HCT116 (cell line): ENCODE data around the gene SUSD6. TPM values are rescaled to one million over a fixed set of nuclear protein-coding genes. Genes with fewer than 3 reads are reported as not detected.

Experiments used
- ATAC-seq: fragments of 200-7000 bp; cut with Tn5 transposase; 2 replicates; pipeline ENCODE4 v1.9.1; 2020; ENCODE audit warnings: mild to moderate bottlenecking, moderate library complexity
- BruUV-seq: library from RNA; stranded (reverse); fragments of 400-500 nt; replicated peaks from 2 replicates; lab custom pipeline; 2021; lab: Mats Ljungman, UMichigan
- CTCF ChIA-PET: fragments of 300-600 bp; sonication (Branson Sonifier 250); formaldehyde crosslinking; loops from one replicate; lab custom pipeline; 2021; ENCODE audit warnings: antibody characterized with exemption; lab: Charles Lee
- POLR2A ChIA-PET: fragments of 300-600, 350-600 bp; sonication (Branson Sonifier 250); formaldehyde crosslinking; loops from one replicate; lab custom pipeline; 2021; ENCODE audit warnings: antibody characterized with exemption; lab: Charles Lee
- RAD21 ChIA-PET, 2 experiments: fragments of 300-600 bp; sonication (Branson Sonifier 250); formaldehyde crosslinking; loops; one replicate each; lab custom pipeline; 2023; ENCODE audit warnings: low total read pairs in 2 of 2; ENCODE audit not compliant: uncharacterized antibody in 2 of 2, unreplicated experiment in 2 of 2, low non-redundant PET in 1 of 2; lab: Charles Lee
- DNase-seq: peaks from one replicate; pipeline ENCODE4 v3.0.0-alpha.2; 2010; ENCODE audit warnings: low read depth, low spot score
- H2AFZ ChIP-seq: fragments of 200-600 bp; shearing (Covaris generic), sonication (generic); 2 replicates; pipeline ENCODE4 v1.6.1; 2017; ENCODE audit warnings: low read depth, mixed run types, mixed read lengths, antibody characterized with exemption, low read length; ENCODE audit not compliant: poor library complexity, severe bottlenecking
- H3K27ac ChIP-seq: 2 replicates; pipeline ENCODE4 v1.5.1; 2012; ENCODE audit warnings: low read depth, low read length
- H3K27me3 ChIP-seq: fragments of 200-600 bp; sonication (generic); 2 replicates; pipeline ENCODE4 v1.6.1; 2016; ENCODE audit warnings: mixed run types, low read length, mixed read lengths; ENCODE audit not compliant: insufficient read depth
- H3K36me3 ChIP-seq, 2 experiments: fragments of 200-500 bp in 1 of 2; fragments of 200-600 bp in 1 of 2; sonication (Bioruptor generic) in 1 of 2; sonication (generic) in 1 of 2; 2 replicates each; pipeline versions ENCODE4 v1.5.1 to v1.6.1; 2014 to 2016; ENCODE audit warnings: low read length in 2 of 2, inconsistent platforms in 1 of 2, mixed read lengths in 1 of 2, mixed run types in 1 of 2; ENCODE audit not compliant: insufficient read depth in 2 of 2, control insufficient read depth in 1 of 2
- H3K4me1 ChIP-seq, 2 experiments: fragments of 200-600 bp in 1 of 2; sonication (generic) in 1 of 2; 2 replicates each; pipeline versions ENCODE4 v1.5.1 to v1.6.1; 2012 to 2017; ENCODE audit warnings: low read length in 2 of 2, inconsistent platforms in 1 of 2, mild to moderate bottlenecking in 1 of 2, mixed read lengths in 1 of 2, mixed run types in 1 of 2, moderate library complexity in 1 of 2; ENCODE audit not compliant: insufficient read depth in 2 of 2, control insufficient read depth in 1 of 2
- H3K4me2 ChIP-seq: fragments of 200-600 bp; sonication (generic); 2 replicates; pipeline ENCODE4 v1.6.1; 2017; ENCODE audit warnings: mixed run types, low read length, mixed read lengths
- H3K4me3 ChIP-seq, 2 experiments: fragments of 200-600 bp in 1 of 2; sonication (generic) in 1 of 2; replicated peaks in 1 of 2; 2 replicates each; pipeline ENCODE4 v1.5.1; 2011 to 2016; ENCODE audit warnings: low read length in 2 of 2, control low read depth in 1 of 2, low read depth in 1 of 2, mild to moderate bottlenecking in 1 of 2, mixed read lengths in 1 of 2, mixed run types in 1 of 2
- H3K79me2 ChIP-seq: fragments of 200-600 bp; sonication (generic); 2 replicates; pipeline ENCODE4 v1.6.1; 2017; ENCODE audit warnings: mild to moderate bottlenecking, mixed run types, low read length, moderate library complexity, mixed read lengths; ENCODE audit not compliant: insufficient read depth
- H3K9ac ChIP-seq: fragments of 200-600 bp; sonication (generic); 2 replicates; pipeline ENCODE4 v1.6.1; 2016; ENCODE audit warnings: low read length, mixed read lengths
- H3K9me2 ChIP-seq: fragments of 200-600 bp; sonication (generic), shearing (Covaris generic); 2 replicates; pipeline ENCODE4 v1.6.1; 2017; ENCODE audit warnings: mixed run types, mild to moderate bottlenecking, moderate library complexity; ENCODE audit not compliant: insufficient read depth
- H3K9me3 ChIP-seq, 2 experiments: fragments of 200-500 bp in 1 of 2; fragments of 200-600 bp in 1 of 2; sonication (Bioruptor generic) in 1 of 2; sonication (generic) in 1 of 2; 2 replicates each; pipeline ENCODE4 v1.6.1; 2014 to 2017; ENCODE audit warnings: low read length in 2 of 2, mixed read lengths in 2 of 2, inconsistent platforms in 1 of 2, low read depth in 1 of 2, mild to moderate bottlenecking in 1 of 2, mixed run types in 1 of 2, moderate library complexity in 1 of 2; ENCODE audit not compliant: control insufficient read depth in 1 of 2, insufficient read depth in 1 of 2
- H4K20me1 ChIP-seq: fragments of 200-600 bp; sonication (generic), shearing (Covaris generic); 2 replicates; pipeline ENCODE4 v1.6.1; 2017; ENCODE audit warnings: mixed run types, mild to moderate bottlenecking, moderate library complexity; ENCODE audit not compliant: insufficient read depth
- CBX3 ChIP-seq: IDR thresholded peaks from 2 replicates; pipeline ENCODE4 v1.6.1; 2012; ENCODE audit warnings: low read depth
- EZH2phosphoT487 ChIP-seq: fragments of 200-600 bp; IDR thresholded peaks from 2 replicates; pipeline ENCODE4 v1.6.1; 2018; ENCODE audit warnings: antibody characterized with exemption, borderline replicate concordance
- MAX ChIP-seq: IDR thresholded peaks from 2 replicates; pipeline ENCODE4 v1.6.1; 2012
- POLR2A ChIP-seq: IDR thresholded peaks from 2 replicates; pipeline ENCODE4 v1.7.0; 2011; ENCODE audit warnings: borderline replicate concordance; ENCODE audit not compliant: insufficient read depth, insufficient read length; ENCODE audit errors: extremely low read depth
- intact Hi-C: fragments of 100-400 bp; cut with micrococcal nuclease; formaldehyde crosslinking; loops from 2 replicates; pipeline ENCODE4 v1.10.0; 2022
- total RNA-seq: library from RNA; stranded (reverse); gene quantifications from one replicate; pipeline ENCODE4 v1.2.1, GENCODE V29; 2021; ENCODE audit not compliant: unreplicated experiment
- TF ChIP-seq, protein P1 (sequence below): IDR thresholded peaks from 2 replicates; pipeline ENCODE4 v1.6.1; 2012

SUSD6 gene
- total RNA-seq, 1 experiment from 2014 or later = 6.4 TPM

DNA sequence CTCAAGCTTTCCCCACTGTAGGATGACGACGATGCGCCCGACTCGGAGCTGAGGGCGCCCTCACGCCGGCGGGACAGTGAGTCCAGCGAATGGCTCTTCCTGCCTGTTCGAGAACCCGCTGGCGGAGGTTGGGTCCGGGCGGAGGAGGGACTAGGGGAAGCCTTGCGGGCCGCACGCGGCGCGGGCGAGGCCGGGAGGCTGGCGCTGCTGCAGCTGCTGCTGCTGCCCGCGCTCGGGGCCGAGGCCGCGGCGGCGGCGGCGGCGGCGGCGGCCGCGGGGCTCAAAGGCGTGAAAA is 38.6 kb upstream of the SUSD6 start:
- no peak overlapping the region for H3K4me3 ChIP-seq
- peaks cover 10% of the 10 kb centered on the region for H3K27me3 ChIP-seq
- no peak overlapping the region for H3K4me2 ChIP-seq
- ATAC-seq = no peak
- ChIA-PET CTCF (no interaction called here), POLR2A (no interaction called here), RAD21 (no interaction called here)
- H3K36me3 ChIP-seq = no peaks in the 10 kb centered on the region
- H3K9me2 ChIP-seq = no peaks in the 10 kb centered on the region
- peaks cover 0 to 4% of the 10 kb centered on the region in 2 experiments; a peak in 1 of 4 replicates for H3K4me1 ChIP-seq
- H2AFZ ChIP-seq = no peak overlapping the region
- H3K27ac ChIP-seq = no peak overlapping the region
- DNase-seq = no peak
- BruUV-seq = no TSS peak
- no peak for TF ChIP-seq CBX3
- no peaks in the 10 kb centered on the region for H3K79me2 ChIP-seq
- H4K20me1 ChIP-seq = no peaks in the 10 kb centered on the region
- no peak overlapping the region for H3K9ac ChIP-seq
- no peaks in the 10 kb centered on the region for H3K9me3 ChIP-seq
- intact Hi-C loops = no loop called here

DNA sequence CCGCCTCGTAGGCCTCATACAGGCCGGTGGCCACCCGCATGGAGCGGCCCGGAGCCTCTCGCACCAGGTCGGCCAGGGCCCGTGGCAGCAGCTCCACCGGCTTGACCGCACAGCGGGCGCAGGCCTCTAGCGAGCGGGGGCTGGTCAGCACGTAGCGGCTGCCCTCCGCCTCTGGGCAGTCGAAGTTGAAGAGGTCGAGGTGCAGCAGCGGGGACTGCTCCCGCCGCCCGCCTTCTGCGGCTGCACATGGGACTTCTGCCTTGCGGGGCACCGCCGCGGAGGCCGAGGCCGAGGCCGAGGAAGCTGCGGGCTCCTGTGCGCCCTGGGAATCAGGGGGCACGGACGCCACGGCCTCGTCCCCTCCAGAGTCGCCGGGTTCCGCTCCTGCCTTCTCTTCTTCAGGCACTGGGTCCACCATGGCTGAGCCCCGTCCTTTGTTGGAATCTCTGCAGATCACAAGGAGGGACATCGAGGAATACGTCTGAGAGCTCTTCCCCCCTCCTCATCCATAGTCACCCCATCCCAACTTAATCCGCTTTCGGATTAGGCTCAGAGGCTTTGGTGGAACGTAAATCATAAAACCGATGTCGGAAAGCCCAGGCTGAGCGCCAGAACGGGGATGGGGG is 38.1 kb upstream of the SUSD6 start:
- ATAC-seq (no peak), DNase-seq (no peak)
- TF ChIP-seq POLR2A (no peak), EZH2phosphoT487 (no peak), MAX (no peak)
- TF ChIP-seq, protein P1, sequence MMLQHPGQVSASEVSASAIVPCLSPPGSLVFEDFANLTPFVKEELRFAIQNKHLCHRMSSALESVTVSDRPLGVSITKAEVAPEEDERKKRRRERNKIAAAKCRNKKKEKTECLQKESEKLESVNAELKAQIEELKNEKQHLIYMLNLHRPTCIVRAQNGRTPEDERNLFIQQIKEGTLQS = no peak
- POLR2A ChIA-PET = no interaction called here
- Histone ChIP-seq H3K79me2 (no peaks in the 10 kb centered on the region), H3K27ac (no peak overlapping the region), H3K4me1 (peaks cover 0 to 4% of the 10 kb centered on the region in 2 experiments; a peak in 1 of 4 replicates), H3K4me2 (no peak overlapping the region), H3K9me2 (no peaks in the 10 kb centered on the region), H3K36me3 (no peaks in the 10 kb centered on the region), H3K27me3 (peaks cover 5% of the 10 kb centered on the region; the same call in 1 of the 2 replicates), H3K4me3 (no peak overlapping the region), H3K9me3 (no peaks in the 10 kb centered on the region), H3K9ac (no peak overlapping the region), H4K20me1 (no peaks in the 10 kb centered on the region), H2AFZ (no peak overlapping the region)
- RAD21 ChIA-PET = interaction anchor here in 1 of 2 experiments (1.3 kb wide), 1 partner anchor 38 kb away, joined by 5 read pairs; no protein-coding TSS in a partner anchor
- intact Hi-C loops = no loop called here
- BruUV-seq = no TSS peak
- CTCF ChIA-PET = interaction anchor here (3.5 kb wide), 1 partner anchor 38 kb away, joined by 27 read pairs; no protein-coding TSS in a partner anchor
